HepG2 (cell line): ENCODE data around the gene PPIP5K1. TPM values are rescaled to one million over a fixed set of nuclear protein-coding genes. Genes with fewer than 3 reads are reported as not detected.

Experiments
- ARNT2 ChIP-seq: sonication (generic); formaldehyde crosslinking; IDR thresholded peaks from 2 replicates; pipeline ENCODE4 v1.8.0; 2022; ENCODE audit warnings: mild to moderate bottlenecking, low read depth, missing genetic modification reagents, moderate library complexity
- CREM ChIP-seq, 2 experiments: sonication (generic) in 1 of 2; formaldehyde crosslinking in 1 of 2; IDR thresholded peaks; 2 replicates each; pipeline versions ENCODE4 v1.4.0 to v1.6.1; 2016 to 2020; ENCODE audit warnings: antibody characterized with exemption in 1 of 2, mild to moderate bottlenecking in 1 of 2, missing genetic modification reagents in 1 of 2
- KDM5A ChIP-seq: fragments of 200-600 bp; sonication (generic); IDR thresholded peaks from 2 replicates; pipeline ENCODE4 v1.7.0; 2018; ENCODE audit warnings: antibody characterized with exemption, mild to moderate bottlenecking, low read length, borderline replicate concordance
- KLF6 ChIP-seq: IDR thresholded peaks from 2 replicates; pipeline ENCODE4 v1.8.0; 2016; ENCODE audit warnings: missing biosample characterization, missing genetic modification reagents
- KMT2B ChIP-seq: IDR thresholded peaks from 2 replicates; pipeline ENCODE4 v1.6.1; 2016; ENCODE audit warnings: missing genetic modification reagents, missing compliant biosample characterization
- NR2C2 ChIP-seq: sonication (generic); formaldehyde crosslinking; IDR thresholded peaks from 2 replicates; pipeline ENCODE4 v1.4.0; 2020; ENCODE audit warnings: missing genetic modification reagents, mild to moderate bottlenecking, moderate library complexity, borderline replicate concordance
- RFX3 ChIP-seq: IDR thresholded peaks from 2 replicates; pipeline ENCODE4 v1.6.1; 2016; ENCODE audit warnings: missing biosample characterization, missing genetic modification reagents
- RFXAP ChIP-seq: sonication (generic); formaldehyde crosslinking; IDR thresholded peaks from 2 replicates; pipeline ENCODE4 v1.4.0; 2020; ENCODE audit warnings: missing genetic modification reagents, borderline replicate concordance
- RXRA ChIP-seq: sonication (generic); formaldehyde crosslinking; IDR thresholded peaks from 2 replicates; pipeline ENCODE4 v1.5.1; 2020; ENCODE audit warnings: missing genetic modification reagents
- SALL2 ChIP-seq: sonication (generic); formaldehyde crosslinking; IDR thresholded peaks from 2 replicates; pipeline ENCODE4 v1.8.1; 2023; ENCODE audit warnings: mild to moderate bottlenecking, missing genetic modification reagents, inconsistent platforms
- SMC3 ChIP-seq: IDR thresholded peaks from 2 replicates; pipeline ENCODE4 v1.6.1; 2011; ENCODE audit warnings: low read length, improper control_type of control experiment
- SP1 ChIP-seq, 2 experiments: fragments of 450-650 bp in 1 of 2; sonication (generic) in 1 of 2; formaldehyde crosslinking in 1 of 2; IDR thresholded peaks; 2 replicates each; pipeline versions ENCODE4 v1.4.0 to v1.6.1; 2016 to 2020; ENCODE audit warnings: missing genetic modification reagents in 1 of 2
- SRY ChIP-seq: sonication (generic); formaldehyde crosslinking; IDR thresholded peaks from 2 replicates; pipeline ENCODE4 v1.8.0; 2022; ENCODE audit warnings: mild to moderate bottlenecking, missing genetic modification reagents
- TEAD3 ChIP-seq: optimal IDR thresholded peaks from 2 replicates; pipeline ENCODE3; 2016; ENCODE audit warnings: borderline replicate concordance
- YY1 ChIP-seq: IDR thresholded peaks from 2 replicates; pipeline ENCODE4 v1.6.1; 2011; ENCODE audit warnings: low read length, low read depth, moderate library complexity, mild to moderate bottlenecking; ENCODE audit not compliant: insufficient read depth, insufficient replicate concordance
- ZHX2 ChIP-seq, 2 experiments: sonication (generic) in 1 of 2; formaldehyde crosslinking in 1 of 2; IDR thresholded peaks; 2 replicates each; pipeline versions ENCODE4 v1.6.1 to v1.9.0; 2014 to 2022; ENCODE audit warnings: antibody characterized with exemption in 1 of 2, borderline replicate concordance in 1 of 2, inconsistent platforms in 1 of 2, low read depth in 1 of 2, missing genetic modification reagents in 1 of 2
- ZNF512 ChIP-seq: sonication (generic); formaldehyde crosslinking; IDR thresholded peaks from 2 replicates; pipeline ENCODE4 v1.4.0; 2020; ENCODE audit warnings: mild to moderate bottlenecking, missing genetic modification reagents
- polyA plus RNA-seq, 8 experiments: library from polyadenylated mRNA; depleted of rRNA in 3 of 8; stranded (reverse) in 7 of 8; unstranded in 1 of 8; fragments of >200 nt; fragmentation: Illumina TruSeq in 4 of 8; extraction: Trizol in 4 of 8; gene quantifications; 2 replicates each; pipeline versions ENCODE4 v1.2.1 to v1.2.3, GENCODE V29; 2011 to 2016; ENCODE audit warnings: low read depth in 4 of 8, missing spikeins in 1 of 8, mixed read lengths in 1 of 8; ENCODE audit not compliant: insufficient read depth in 1 of 8
- total RNA-seq, 5 experiments: library from RNA; depleted of rRNA; stranded (reverse); fragments of >200 nt; fragmentation: Illumina TruSeq; extraction: Trizol; gene quantifications; 2 replicates each; pipeline ENCODE4 v1.2.3, GENCODE V29; 2016; ENCODE audit warnings: low read depth in 1 of 5
- TF ChIP-seq, protein P1 (sequence below): sonication (generic); formaldehyde crosslinking; IDR thresholded peaks from 2 replicates; pipeline ENCODE4 v1.8.0; 2022; ENCODE audit warnings: missing genetic modification reagents, mild to moderate bottlenecking, borderline replicate concordance

Gene PPIP5K1
- total and polyA plus RNA-seq, 2 of the 13 experiments (the other 11 are each of a cell fraction or from before 2014, with no cell fraction given), result 9.9 to 10.9 TPM

GRCh38 chr15:43492673-43493601, 97.1 kb downstream of the PPIP5K1 start, which contains the start of gene TP53BP1 (continued):
- TF ChIP-seq ZHX2 (IDR thresholded peaks at IDR 0.05; ENCODE audit: low read depth) (peak; percentile 97), ZHX2 (CRISPR knock-in tag; IDR thresholded peaks at IDR 0.05; ENCODE audit: borderline replicate concordance) (no peak), ZNF512 (no peak), SMC3 (no peak), TEAD3 (peak; percentile 44), RXRA (CRISPR knock-in tag) (peak; percentile 44), KDM5A (peak; percentile 41; the same call in 1 of the 2 replicates), YY1 (peak; percentile 77), NR2C2 (CRISPR knock-in tag) (peak; percentile 38; the same call in 1 of the 2 replicates), RFX3 (CRISPR knock-in tag) (peak; percentile 94), CREM (IDR thresholded peaks at IDR 0.05) (peak; percentile 94), CREM (CRISPR knock-in tag; IDR thresholded peaks at IDR 0.05) (0 out of 2 replicates have a peak, but pooled peaks have one; percentile 54), SALL2 (no peak), RFXAP (CRISPR knock-in tag) (peak; percentile 34; the same call in 1 of the 2 replicates), KMT2B (CRISPR knock-in tag) (peak; percentile 92), ARNT2 (0 out of 2 replicates have a peak, but pooled peaks have one; percentile 34), SRY (CRISPR knock-in tag) (no peak), KLF6 (no peak), SP1 (IDR thresholded peaks at IDR 0.05) (no peak), SP1 (CRISPR knock-in tag; IDR thresholded peaks at IDR 0.05) (peak; percentile 13; the same call in 1 of the 2 replicates)
- TF ChIP-seq, protein P1, sequence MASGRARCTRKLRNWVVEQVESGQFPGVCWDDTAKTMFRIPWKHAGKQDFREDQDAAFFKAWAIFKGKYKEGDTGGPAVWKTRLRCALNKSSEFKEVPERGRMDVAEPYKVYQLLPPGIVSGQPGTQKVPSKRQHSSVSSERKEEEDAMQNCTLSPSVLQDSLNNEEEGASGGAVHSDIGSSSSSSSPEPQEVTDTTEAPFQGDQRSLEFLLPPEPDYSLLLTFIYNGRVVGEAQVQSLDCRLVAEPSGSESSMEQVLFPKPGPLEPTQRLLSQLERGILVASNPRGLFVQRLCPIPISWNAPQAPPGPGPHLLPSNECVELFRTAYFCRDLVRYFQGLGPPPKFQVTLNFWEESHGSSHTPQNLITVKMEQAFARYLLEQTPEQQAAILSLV (CRISPR knock-in tag), result peak; percentile 56; the same call in 1 of the 2 replicates
